ENCODE results near the gene PRKCE.

The PRKCE gene

GRCh38 chr2:45649462-45649857 lies 2.0 kb upstream of the PRKCE start:
- 8 to 10% methylated on average over 8 to 10 of the region's 10 CpGs for WGBS, 2 experiments (ENCODE audit: insufficient coverage in 2 of 2)
- Histone ChIP-seq H3K4me1 (ENCODE audit: control insufficient read depth, insufficient read depth, low read length, poor library complexity, severe bottlenecking) (peaks cover 3% of the 10 kb centered on the region), H3K36me3 (ENCODE audit: control insufficient read depth, insufficient read depth, low read length) (peaks cover 5% of the 10 kb centered on the region), H3K9me3 (ENCODE audit: control insufficient read depth, low read length) (no peaks in the 10 kb centered on the region), H3K4me3 (ENCODE audit: extremely low read depth, insufficient read depth, low read length, poor library complexity, severe bottlenecking) (peak overlapping the region; percentile 91), H3K27ac (ENCODE audit: low read depth, low read length, severe bottlenecking) (peak overlapping the region; percentile 78)

GRCh38 chr2:45649858-45650811 lies 1.3 kb upstream of the PRKCE start:
- Histone ChIP-seq H3K9me3 (ENCODE audit: control insufficient read depth, low read length) (no peaks in the 10 kb centered on the region), H3K27ac (ENCODE audit: low read depth, low read length, severe bottlenecking) (peak overlapping the region; percentile 78), H3K4me3 (ENCODE audit: extremely low read depth, insufficient read depth, low read length, poor library complexity, severe bottlenecking) (peak overlapping the region; percentile 91), H3K4me1 (ENCODE audit: control insufficient read depth, insufficient read depth, low read length, poor library complexity, severe bottlenecking) (peaks cover 7% of the 10 kb centered on the region), H3K36me3 (ENCODE audit: control insufficient read depth, insufficient read depth, low read length) (peaks cover 11% of the 10 kb centered on the region)
- WGBS, 2 experiments (ENCODE audit: insufficient coverage in 2 of 2) = 0% methylated on average over 43 to 44 of the region's 66 CpGs

- H3K4me3 ChIP-seq (ENCODE audit: extremely low read depth, insufficient read depth, low read length, poor library complexity, severe bottlenecking) = peak overlapping the region; percentile 91
- peaks cover 15% of the 10 kb centered on the region for H3K36me3 ChIP-seq (ENCODE audit: control insufficient read depth, insufficient read depth, low read length)
- H3K4me1 ChIP-seq (ENCODE audit: control insufficient read depth, insufficient read depth, low read length, poor library complexity, severe bottlenecking) = peaks cover 7% of the 10 kb centered on the region
- H3K27ac ChIP-seq (ENCODE audit: low read depth, low read length, severe bottlenecking) = peak overlapping the region; percentile 78
- 0% methylated on average over 32 to 38 of the region's 79 CpGs for WGBS, 2 experiments (ENCODE audit: insufficient coverage in 2 of 2)
- no peaks in the 10 kb centered on the region for H3K9me3 ChIP-seq (ENCODE audit: control insufficient read depth, low read length)
Observed at GRCh38 chr2:45650851-45651414, 542 bp upstream of the PRKCE start.

GRCh38 chr2:45652090-45653031 lies 886 bp downstream of the PRKCE start:
- WGBS, 2 experiments (ENCODE audit: insufficient coverage in 2 of 2) = 7% methylated on average over 42 to 46 of the region's 53 CpGs

GRCh38 chr2:45653122-45653913 lies 1.8 kb downstream of the PRKCE start:
- WGBS, 2 experiments (ENCODE audit: insufficient coverage in 2 of 2) = 90 to 96% methylated on average over 2 to 3 of the region's 5 CpGs
- Histone ChIP-seq H3K4me3 (ENCODE audit: extremely low read depth, insufficient read depth, low read length, poor library complexity, severe bottlenecking) (peak overlapping the region; percentile 91), H3K9me3 (ENCODE audit: control insufficient read depth, low read length) (no peaks in the 10 kb centered on the region), H3K4me1 (ENCODE audit: control insufficient read depth, insufficient read depth, low read length, poor library complexity, severe bottlenecking) (peaks cover 7% of the 10 kb centered on the region), H3K27ac (ENCODE audit: low read depth, low read length, severe bottlenecking) (no peak overlapping the region), H3K36me3 (ENCODE audit: control insufficient read depth, insufficient read depth, low read length) (peaks cover 33% of the 10 kb centered on the region)

More at GRCh38 chr2:45652090-45653031, 886 bp downstream of the PRKCE start:
- Histone ChIP-seq H3K27ac (ENCODE audit: low read depth, low read length, severe bottlenecking) (no peak overlapping the region), H3K4me1 (ENCODE audit: control insufficient read depth, insufficient read depth, low read length, poor library complexity, severe bottlenecking) (peaks cover 7% of the 10 kb centered on the region), H3K9me3 (ENCODE audit: control insufficient read depth, low read length) (no peaks in the 10 kb centered on the region), H3K36me3 (ENCODE audit: control insufficient read depth, insufficient read depth, low read length) (peaks cover 23% of the 10 kb centered on the region), H3K4me3 (ENCODE audit: extremely low read depth, insufficient read depth, low read length, poor library complexity, severe bottlenecking) (peak overlapping the region; percentile 91)

GRCh38 chr2:45654250-45654649 lies 2.8 kb downstream of the PRKCE start:
- H3K9me3 ChIP-seq (ENCODE audit: control insufficient read depth, low read length) = no peaks in the 10 kb centered on the region
- no peak overlapping the region for H3K27ac ChIP-seq (ENCODE audit: low read depth, low read length, severe bottlenecking)
- H3K36me3 ChIP-seq (ENCODE audit: control insufficient read depth, insufficient read depth, low read length) = peaks cover 35% of the 10 kb centered on the region
- H3K4me1 ChIP-seq (ENCODE audit: control insufficient read depth, insufficient read depth, low read length, poor library complexity, severe bottlenecking) = peaks cover 7% of the 10 kb centered on the region
- WGBS, 2 experiments (ENCODE audit: insufficient coverage in 2 of 2) = 100% methylated on average over 1 to 2 of the region's 3 CpGs
- peak overlapping the region; percentile 91 for H3K4me3 ChIP-seq (ENCODE audit: extremely low read depth, insufficient read depth, low read length, poor library complexity, severe bottlenecking)

GRCh38 chr2:45661828-45662227 lies 10.4 kb downstream of the PRKCE start:
- no peak overlapping the region for H3K4me3 ChIP-seq (ENCODE audit: extremely low read depth, insufficient read depth, low read length, poor library complexity, severe bottlenecking)
- H3K27ac ChIP-seq (ENCODE audit: low read depth, low read length, severe bottlenecking) = no peak overlapping the region
- WGBS, 2 experiments (ENCODE audit: insufficient coverage in 2 of 2) = 89% methylated on average over 1 of the region's 2 CpGs; no CpG with 5 or more reads in 1 of the 2 experiments
- peaks cover 3% of the 10 kb centered on the region for H3K4me1 ChIP-seq (ENCODE audit: control insufficient read depth, insufficient read depth, low read length, poor library complexity, severe bottlenecking)
- no peaks in the 10 kb centered on the region for H3K9me3 ChIP-seq (ENCODE audit: control insufficient read depth, low read length)
- peaks cover 19% of the 10 kb centered on the region for H3K36me3 ChIP-seq (ENCODE audit: control insufficient read depth, insufficient read depth, low read length)

- H3K36me3 ChIP-seq (ENCODE audit: control insufficient read depth, insufficient read depth, low read length) = peaks cover 2% of the 10 kb centered on the region
- WGBS, 2 experiments (ENCODE audit: insufficient coverage in 2 of 2) = 50% methylated on average over 1 of the region's 2 CpGs
- no peak overlapping the region for H3K27ac ChIP-seq (ENCODE audit: low read depth, low read length, severe bottlenecking)
- H3K4me3 ChIP-seq (ENCODE audit: extremely low read depth, insufficient read depth, low read length, poor library complexity, severe bottlenecking) = no peak overlapping the region
- no peaks in the 10 kb centered on the region for H3K9me3 ChIP-seq (ENCODE audit: control insufficient read depth, low read length)
- peaks cover 17% of the 10 kb centered on the region for H3K4me1 ChIP-seq (ENCODE audit: control insufficient read depth, insufficient read depth, low read length, poor library complexity, severe bottlenecking)
Observed at GRCh38 chr2:45664635-45665261, 13.3 kb downstream of the PRKCE start.

- Histone ChIP-seq H3K27ac (ENCODE audit: low read depth, low read length, severe bottlenecking) (peak overlapping the region; percentile 87), H3K4me3 (ENCODE audit: extremely low read depth, insufficient read depth, low read length, poor library complexity, severe bottlenecking) (no peak overlapping the region), H3K4me1 (ENCODE audit: control insufficient read depth, insufficient read depth, low read length, poor library complexity, severe bottlenecking) (peaks cover 31% of the 10 kb centered on the region), H3K36me3 (ENCODE audit: control insufficient read depth, insufficient read depth, low read length) (peaks cover 4% of the 10 kb centered on the region), H3K9me3 (ENCODE audit: control insufficient read depth, low read length) (no peaks in the 10 kb centered on the region)
- WGBS, 2 experiments (ENCODE audit: insufficient coverage in 2 of 2) = 99 to 100% methylated on average over 4 to 7 of the region's 7 CpGs
Observed at GRCh38 chr2:45668509-45668908, 17.0 kb downstream of the PRKCE start.
